ENCODE data around the gene THADA.

THADA gene

GRCh38 chr2:43341959-43342757, 253.7 kb downstream of the THADA start:
- H3K27ac ChIP-seq: no peak overlapping the region
- H3K9ac ChIP-seq: no peak overlapping the region
- H3K4me1 ChIP-seq: peaks cover 8 to 58% (median 11%) of the 10 kb centered on the region in 10 experiments; a peak in 16 of 20 replicates
- H3K27me3 ChIP-seq: no peaks in the 10 kb centered on the region
- H3K4me2 ChIP-seq: no peak overlapping the region; a peak in 1 of 22 replicates
- no peaks in the 10 kb centered on the region for H3K9me3 ChIP-seq (replicated peaks in 1 of 11)
- no peaks in the 10 kb centered on the region for H4K20me1 ChIP-seq
- H3K4me3 ChIP-seq: no peak overlapping the region
- H3K36me3 ChIP-seq: peaks cover 8 to 48% (median 31%) of the 10 kb centered on the region in 11 experiments; a peak in 19 of 22 replicates
- no peak for TF ChIP-seq Cebpa-rat (IDR thresholded peaks at IDR 0.05)

DNA sequence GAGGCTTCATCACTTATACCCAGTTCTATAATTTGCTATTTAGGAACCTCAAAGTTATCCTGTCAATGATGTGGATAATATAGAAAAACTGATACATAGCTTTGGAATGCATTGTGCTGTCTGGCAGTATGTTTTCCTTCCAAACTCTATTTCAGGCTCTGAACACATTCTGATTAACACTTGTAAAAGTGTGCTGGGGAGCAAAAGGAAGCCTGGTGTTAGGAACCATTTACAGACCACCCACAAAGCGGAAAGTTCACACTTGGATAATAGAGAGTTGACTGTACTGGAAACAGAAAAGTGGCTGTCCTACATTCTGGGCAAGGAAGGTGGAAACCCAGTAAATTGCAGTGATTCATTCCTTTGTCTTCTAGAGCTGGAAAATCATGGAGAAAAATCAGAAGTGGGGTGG, 254.9 kb downstream of the THADA start:
- H3K9me3 ChIP-seq (replicated peaks in 1 of 11): no peaks in the 10 kb centered on the region
- no peak overlapping the region for H3K27ac ChIP-seq
- H4K20me1 ChIP-seq: no peaks in the 10 kb centered on the region
- no peaks in the 10 kb centered on the region for H3K27me3 ChIP-seq
- peak overlapping the region in 2 of 11 experiments; percentile 61 to 63; a peak in 4 of 22 replicates for H3K4me2 ChIP-seq
- no peak for TF ChIP-seq Cebpa-rat (IDR thresholded peaks at IDR 0.05)
- no peak overlapping the region for H3K9ac ChIP-seq
- H3K4me3 ChIP-seq: no peak overlapping the region
- H3K4me1 ChIP-seq: peaks cover 8 to 65% (median 17%) of the 10 kb centered on the region in 10 experiments; a peak in 18 of 20 replicates
- H3K36me3 ChIP-seq: peaks cover 8 to 48% (median 30%) of the 10 kb centered on the region in 11 experiments; a peak in 19 of 22 replicates

- H3K4me2 ChIP-seq: peak overlapping the region in 3 of 11 experiments; percentile 2 to 63 (median 61); a peak in 4 of 22 replicates
- no peak overlapping the region for H3K9ac ChIP-seq
These were observed 255.8 kb downstream of the THADA start for GRCh38 chr2:43340066-43340465.

GRCh38 chr2:43333656-43334144, 262.1 kb downstream of the THADA start:
- peak; percentile 19 to 91 (median 79); a peak in 19 of 22 replicates for TF ChIP-seq Cebpa-rat (IDR thresholded peaks at IDR 0.05)
- peak overlapping the region; percentile 77 to 95 (median 88) for H3K27ac ChIP-seq
- H3K27me3 ChIP-seq: no peaks in the 10 kb centered on the region
- peak overlapping the region; percentile 64 to 81 (median 77) for H3K9ac ChIP-seq
- H3K4me2 ChIP-seq: peak overlapping the region; percentile 73 to 88 (median 81)
- no peaks in the 10 kb centered on the region for H4K20me1 ChIP-seq
- peak overlapping the region in 5 of 10 experiments; percentile 0 to 22 (median 4); a peak in 5 of 20 replicates for H3K4me3 ChIP-seq
- peaks cover 35 to 77% (median 61%) of the 10 kb centered on the region in 10 experiments for H3K4me1 ChIP-seq
- peaks cover 0 to 10% (median 4%) of the 10 kb centered on the region in 11 experiments; a peak in 9 of 22 replicates for H3K36me3 ChIP-seq
- no peaks in the 10 kb centered on the region for H3K9me3 ChIP-seq (replicated peaks in 1 of 11)

More at GRCh38 chr2:43340066-43340465, 255.8 kb downstream of the THADA start:
- Histone ChIP-seq H3K27me3 (no peaks in the 10 kb centered on the region), H3K4me1 (peaks cover 2 to 63% (median 14%) of the 10 kb centered on the region in 10 experiments; a peak in 19 of 20 replicates), H3K27ac (no peak overlapping the region), H4K20me1 (no peaks in the 10 kb centered on the region), H3K4me3 (no peak overlapping the region), H3K9me3 (replicated peaks in 1 of 11) (no peaks in the 10 kb centered on the region), H3K36me3 (peaks cover 8 to 50% (median 30%) of the 10 kb centered on the region in 11 experiments; a peak in 20 of 22 replicates)
- no peak for TF ChIP-seq Cebpa-rat (IDR thresholded peaks at IDR 0.05)

GRCh38 chr2:43333101-43333655, 262.7 kb downstream of the THADA start:
- no peaks in the 10 kb centered on the region for H3K27me3 ChIP-seq
- H3K9ac ChIP-seq: peak overlapping the region; percentile 64 to 81 (median 77)
- peak overlapping the region in 2 of 10 experiments; percentile 0 to 32; a peak in 3 of 20 replicates for H3K4me3 ChIP-seq
- no peak for TF ChIP-seq Cebpa-rat (IDR thresholded peaks at IDR 0.05)
- peaks cover 35 to 80% (median 61%) of the 10 kb centered on the region in 10 experiments for H3K4me1 ChIP-seq
- peaks cover 0 to 15% (median 7%) of the 10 kb centered on the region in 11 experiments; a peak in 9 of 22 replicates for H3K36me3 ChIP-seq
- peak overlapping the region; percentile 77 to 95 (median 88); a peak in 21 of 22 replicates for H3K27ac ChIP-seq
- H3K4me2 ChIP-seq: peak overlapping the region; percentile 73 to 88 (median 81)
- no peaks in the 10 kb centered on the region for H3K9me3 ChIP-seq (replicated peaks in 1 of 11)
- no peaks in the 10 kb centered on the region for H4K20me1 ChIP-seq

DNA sequence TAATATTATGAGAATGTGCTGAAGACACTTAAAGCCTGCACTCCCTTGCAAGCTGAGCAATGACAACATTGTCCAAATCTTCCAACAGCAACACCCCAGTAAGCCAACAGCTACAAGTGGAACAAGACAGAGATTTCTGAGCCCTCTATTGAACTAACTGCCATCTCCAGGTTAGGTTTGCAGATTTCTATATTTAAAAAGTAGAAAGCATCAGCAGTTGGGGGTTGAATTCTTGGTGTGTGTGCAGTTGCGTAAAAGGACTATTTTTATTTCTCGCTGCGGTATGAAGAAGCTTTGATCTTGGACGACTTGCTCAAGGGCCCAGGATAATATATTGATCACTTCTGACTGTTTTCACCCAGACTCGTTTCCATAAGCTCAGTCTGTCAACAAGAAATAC, 263.2 kb downstream of the THADA start:
- Histone ChIP-seq H3K27me3 (no peaks in the 10 kb centered on the region), H3K4me2 (peak overlapping the region; percentile 73 to 88 (median 81)), H3K9ac (peak overlapping the region; percentile 64 to 81 (median 77); a peak in 19 of 22 replicates), H3K36me3 (peaks cover 0 to 15% (median 9%) of the 10 kb centered on the region in 11 experiments; a peak in 8 of 22 replicates), H4K20me1 (no peaks in the 10 kb centered on the region), H3K27ac (peak overlapping the region; percentile 77 to 95 (median 88); a peak in 21 of 22 replicates), H3K4me3 (peak overlapping the region in 3 of 10 experiments; percentile 4 to 32 (median 27); a peak in 2 of 20 replicates), H3K9me3 (replicated peaks in 1 of 11) (no peaks in the 10 kb centered on the region), H3K4me1 (peaks cover 35 to 83% (median 61%) of the 10 kb centered on the region in 10 experiments)
- TF ChIP-seq Cebpa-rat (IDR thresholded peaks at IDR 0.05): no peak; a peak in 1 of 22 replicates

DNA sequence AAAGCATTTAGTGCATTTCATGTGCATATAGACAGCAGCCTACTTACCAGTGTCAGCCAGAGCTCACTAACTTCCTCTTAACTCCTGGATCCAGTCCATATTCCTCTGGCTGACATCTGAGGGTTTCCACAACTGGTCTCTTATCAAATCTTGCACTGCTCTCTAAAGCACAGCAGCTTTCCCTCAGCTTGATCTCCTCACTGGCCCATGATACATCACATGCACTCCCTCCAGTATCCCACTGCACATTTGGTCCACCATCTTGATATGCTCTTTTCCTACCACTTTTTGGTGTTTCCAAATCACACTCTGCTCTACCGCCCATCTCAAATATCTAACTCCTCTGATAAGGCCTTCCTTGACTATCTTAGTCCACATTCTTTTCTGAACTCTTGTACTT, 264.4 kb downstream of the THADA start:
- peaks cover 35 to 85% (median 60%) of the 10 kb centered on the region in 10 experiments for H3K4me1 ChIP-seq
- H3K9ac ChIP-seq: peak overlapping the region in 1 of 11 experiments; percentile 5; a peak in 1 of 22 replicates
- H3K4me2 ChIP-seq: peak overlapping the region in 10 of 11 experiments; percentile 1 to 88 (median 80); a peak in 17 of 22 replicates
- H3K27me3 ChIP-seq: no peaks in the 10 kb centered on the region
- H4K20me1 ChIP-seq: no peaks in the 10 kb centered on the region
- H3K4me3 ChIP-seq: no peak overlapping the region
- peaks cover 0 to 18% (median 9%) of the 10 kb centered on the region in 11 experiments; a peak in 9 of 22 replicates for H3K36me3 ChIP-seq
- peak overlapping the region; percentile 77 to 95 (median 88); a peak in 19 of 22 replicates for H3K27ac ChIP-seq
- H3K9me3 ChIP-seq (replicated peaks in 1 of 11): peaks cover 0 to 1% (median 0%) of the 10 kb centered on the region in 11 experiments; a peak in 1 of 22 replicates
- no peak for TF ChIP-seq Cebpa-rat (IDR thresholded peaks at IDR 0.05)

DNA sequence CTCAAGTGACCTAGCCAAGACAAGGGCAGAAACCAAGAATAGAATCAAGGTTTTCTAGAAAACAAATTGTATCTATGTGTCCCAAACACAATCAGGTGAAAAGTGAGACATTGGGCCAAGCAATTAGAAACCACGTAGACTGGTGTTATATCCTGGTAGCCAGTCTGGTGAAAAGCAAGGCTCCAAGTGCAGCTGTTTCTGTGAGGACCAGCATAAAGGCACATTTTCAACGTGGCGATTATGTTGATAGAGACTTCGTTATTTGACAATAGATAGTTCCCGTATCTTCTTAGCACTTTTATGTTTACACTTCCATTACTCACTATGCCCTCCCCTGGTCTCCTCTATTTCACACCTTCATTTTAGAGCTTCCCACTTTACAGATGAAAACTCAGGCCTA, 266.2 kb downstream of the THADA start:
- Histone ChIP-seq H3K27ac (peak overlapping the region in 9 of 11 experiments; percentile 2 to 92 (median 39); a peak in 12 of 22 replicates), H3K9me3 (replicated peaks in 1 of 11) (peaks cover 0 to 17% (median 0%) of the 10 kb centered on the region in 11 experiments; a peak in 7 of 22 replicates), H3K36me3 (peaks cover 0 to 23% (median 12%) of the 10 kb centered on the region in 11 experiments; a peak in 9 of 22 replicates), H3K4me2 (peak overlapping the region in 3 of 11 experiments; percentile 82 to 88 (median 85); a peak in 6 of 22 replicates), H3K9ac (no peak overlapping the region), H3K4me3 (no peak overlapping the region), H3K27me3 (no peaks in the 10 kb centered on the region), H3K4me1 (peaks cover 32 to 92% (median 62%) of the 10 kb centered on the region in 10 experiments), H4K20me1 (no peaks in the 10 kb centered on the region)
- TF ChIP-seq Cebpa-rat (IDR thresholded peaks at IDR 0.05): no peak
